Testis (tissue), 2 donors: ENCODE results near the gene GLIS1.

Experiments
- CTCF ChIP-seq, 3 experiments: fragments of 450-650 bp in 2 of 3; fragments of 200-600 bp in 1 of 3; sonication (generic) in 1 of 3; IDR thresholded peaks; one replicate each; pipeline ENCODE4 v1.5.1; 2016 to 2019; ENCODE audit warnings: antibody characterized with exemption in 3 of 3, mild to moderate bottlenecking in 2 of 3, moderate library complexity in 1 of 3
- POLR2A ChIP-seq: fragments of 450-650 bp; IDR thresholded peaks from one replicate; pipeline ENCODE4 v1.6.1; 2017; ENCODE audit warnings: antibody characterized with exemption, mild to moderate bottlenecking, moderate library complexity

GRCh38 chr1:53511323-53511932 lies 227.5 kb downstream of the GLIS1 start:
- TF ChIP-seq CTCF (IDR thresholded peaks at IDR 0.05) (no peak), POLR2A (no peak)
